Measurements from ENCODE around the gene CDK6.
A peak's percentile ranks its signal among the peaks of the same experiment; 100 is the strongest.

Gene CDK6

GRCh38 chr7:92708111-92709042, 128.0 kb downstream of the CDK6 start:
- DNase-seq (ENCODE audit: low read depth in 2 of 2): no peak

- DNase-seq (ENCODE audit: low read depth in 2 of 2): no peak
These were observed 128.9 kb downstream of the CDK6 start for GRCh38 chr7:92707435-92707834.

GRCh38 chr7:92706563-92706962, 129.8 kb downstream of the CDK6 start:
- DNase-seq (ENCODE audit: low read depth in 2 of 2): no peak

GRCh38 chr7:92705831-92706230, 130.5 kb downstream of the CDK6 start:
- DNase-seq (ENCODE audit: low read depth in 2 of 2): no peak

- DNase-seq (ENCODE audit: low read depth in 2 of 2): no peak
These were observed 131.5 kb downstream of the CDK6 start for GRCh38 chr7:92704858-92705257.

- DNase-seq (ENCODE audit: low read depth in 2 of 2): no peak
These were observed 133.8 kb downstream of the CDK6 start for GRCh38 chr7:92702535-92702934.

GRCh38 chr7:92699966-92700514, 136.3 kb downstream of the CDK6 start:
- no peak for DNase-seq (ENCODE audit: low read depth in 2 of 2)

- no peak for DNase-seq (ENCODE audit: low read depth in 2 of 2)
These were observed 136.8 kb downstream of the CDK6 start for GRCh38 chr7:92699560-92699959.

- no peak for DNase-seq (ENCODE audit: low read depth in 2 of 2)
These were observed 138.0 kb downstream of the CDK6 start for GRCh38 chr7:92698237-92698841.

GRCh38 chr7:92697414-92697813, 139.0 kb downstream of the CDK6 start:
- no peak for DNase-seq (ENCODE audit: low read depth in 2 of 2)

GRCh38 chr7:92697012-92697411, 139.4 kb downstream of the CDK6 start:
- DNase-seq (ENCODE audit: low read depth in 2 of 2): no peak

GRCh38 chr7:92696584-92696983, 139.8 kb downstream of the CDK6 start:
- DNase-seq (ENCODE audit: low read depth in 2 of 2): no peak

GRCh38 chr7:92695308-92696261, 140.8 kb downstream of the CDK6 start:
- no peak for DNase-seq (ENCODE audit: low read depth in 2 of 2)

GRCh38 chr7:92694211-92694610, 142.2 kb downstream of the CDK6 start:
- DNase-seq (ENCODE audit: low read depth in 2 of 2): no peak

GRCh38 chr7:92693519-92693918, 142.9 kb downstream of the CDK6 start:
- DNase-seq (ENCODE audit: low read depth in 2 of 2): no peak

- no peak for DNase-seq (ENCODE audit: low read depth in 2 of 2)
These were observed 144.8 kb downstream of the CDK6 start for GRCh38 chr7:92691578-92691977.

- peak; percentile 69 to 79 for DNase-seq (ENCODE audit: low read depth in 2 of 2)
These were observed 151.0 kb downstream of the CDK6 start for GRCh38 chr7:92685136-92686042.

GRCh38 chr7:92684274-92684673, 152.1 kb downstream of the CDK6 start:
- no peak for DNase-seq (ENCODE audit: low read depth in 2 of 2)

GRCh38 chr7:92682903-92683539, 153.4 kb downstream of the CDK6 start:
- DNase-seq (ENCODE audit: low read depth in 2 of 2): no peak

GRCh38 chr7:92682330-92682729, 154.0 kb downstream of the CDK6 start:
- DNase-seq (ENCODE audit: low read depth in 2 of 2): no peak
